GM21619 (cell line): ENCODE data around the gene SYNPO.

Experiments used
- ATAC-seq: cut with Tn5 transposase; IDR thresholded peaks from one replicate; pipeline ENCODE4 v1.9.1; 2021; ENCODE audit not compliant: unreplicated experiment

SYNPO gene

GRCh38 chr5:150676578-150676977 lies 36.1 kb downstream of the SYNPO start:
- ATAC-seq, result no peak

GRCh38 chr5:150689120-150689519 lies 48.7 kb downstream of the SYNPO start:
- no peak for ATAC-seq

- no peak for ATAC-seq
Measured at GRCh38 chr5:150690760-150691159, 50.3 kb downstream of the SYNPO start.

GRCh38 chr5:150692276-150692675 lies 51.8 kb downstream of the SYNPO start:
- ATAC-seq, result no peak

GRCh38 chr5:150694612-150695011 lies 54.2 kb downstream of the SYNPO start:
- ATAC-seq, result no peak

- ATAC-seq, result no peak
Measured at GRCh38 chr5:150700246-150700593, 59.8 kb downstream of the SYNPO start.

- peak; percentile 96 for ATAC-seq
Measured at GRCh38 chr5:150700594-150701377, 60.3 kb downstream of the SYNPO start, which contains the start of gene RBM22. Gene RBM22 (minus strand): TSS chr5:150701062. CDS start chr5:150700985, 77 bp downstream.

GRCh38 chr5:150703762-150704161 lies 63.3 kb downstream of the SYNPO start:
- ATAC-seq, result no peak

- no peak for ATAC-seq
Measured at GRCh38 chr5:150706776-150707390, 66.4 kb downstream of the SYNPO start.
